ENCODE results near the gene S100A12.
A peak's percentile ranks its signal among the peaks of the same experiment; 100 is the strongest.
"Not testable (repeated sequence)": the region's sequence is repeated elsewhere in the genome, so short reads cannot be mapped to it uniquely, and the experiment has no call there.

The S100A12 gene

GRCh38 chr1:153353226-153353947 lies 22.0 kb downstream of the S100A12 start:
- DNase-seq (ENCODE audit: low read depth): no peak

GRCh38 chr1:153352523-153352922 lies 22.9 kb downstream of the S100A12 start:
- DNase-seq (ENCODE audit: low read depth): peak; percentile 49

- no peak for DNase-seq (ENCODE audit: low read depth)
These were observed 25.0 kb downstream of the S100A12 start for GRCh38 chr1:153350321-153350957.

GRCh38 chr1:153349363-153350320 lies 25.8 kb downstream of the S100A12 start:
- no peak for DNase-seq (ENCODE audit: low read depth)

GRCh38 chr1:153348511-153349362 lies 26.7 kb downstream of the S100A12 start, which contains the start of gene PGLYRP4:
Gene PGLYRP4 (minus strand): TSS chr1:153348841. CDS start chr1:153347932, 909 bp downstream.
- DNase-seq (ENCODE audit: low read depth): no peak

GRCh38 chr1:153347856-153348255 lies 27.6 kb downstream of the S100A12 start:
- no peak for DNase-seq (ENCODE audit: low read depth)

GRCh38 chr1:153347049-153347448 lies 28.4 kb downstream of the S100A12 start:
- not testable (repeated sequence) for DNase-seq (ENCODE audit: low read depth)

- no peak for DNase-seq (ENCODE audit: low read depth)
These were observed 29.2 kb downstream of the S100A12 start for GRCh38 chr1:153346077-153346723.

- no peak for DNase-seq (ENCODE audit: low read depth)
These were observed 30.0 kb downstream of the S100A12 start for GRCh38 chr1:153345187-153346076.

GRCh38 chr1:153344718-153345025 lies 30.7 kb downstream of the S100A12 start:
- DNase-seq (ENCODE audit: low read depth): no peak

- DNase-seq (ENCODE audit: low read depth): no peak
These were observed 31.4 kb downstream of the S100A12 start for GRCh38 chr1:153343811-153344717.

- DNase-seq (ENCODE audit: low read depth): no peak
These were observed 32.3 kb downstream of the S100A12 start for GRCh38 chr1:153343040-153343681.

GRCh38 chr1:153342178-153342577 lies 33.2 kb downstream of the S100A12 start:
- DNase-seq (ENCODE audit: low read depth): no peak

GRCh38 chr1:153341431-153341934 lies 33.9 kb downstream of the S100A12 start:
- DNase-seq (ENCODE audit: low read depth): no peak

- DNase-seq (ENCODE audit: low read depth): no peak
These were observed 35.1 kb downstream of the S100A12 start for GRCh38 chr1:153340356-153340755.

GRCh38 chr1:153339802-153340201 lies 35.6 kb downstream of the S100A12 start:
- DNase-seq (ENCODE audit: low read depth): no peak

- no peak for DNase-seq (ENCODE audit: low read depth)
These were observed 37.2 kb downstream of the S100A12 start for GRCh38 chr1:153337980-153338853.

Data from activated T-cell treated with anti-CD3 and anti-CD28 coated beads for 1 hour (primary cell).